Neural progenitor cell (in vitro differentiated cells): ENCODE results near the gene LAPTM4A.

Experiments
- EZH2 ChIP-seq: fragments of 200-600 bp; sonication (generic); IDR thresholded peaks from 2 replicates; pipeline ENCODE4 v1.6.1; 2017; ENCODE audit warnings: antibody characterized with exemption, mild to moderate bottlenecking, moderate library complexity
- EZH2phosphoT487 ChIP-seq: fragments of 200-600 bp; sonication (generic); IDR thresholded peaks from 2 replicates; pipeline ENCODE4 v1.6.1; 2017; ENCODE audit warnings: antibody characterized with exemption
- TF ChIP-seq, protein P1 (sequence below): fragments of 200-600 bp; sonication (generic); IDR thresholded peaks from 2 replicates; pipeline ENCODE4 v1.5.1; 2017; ENCODE audit warnings: antibody characterized with exemption, mild to moderate bottlenecking

GRCh38 chr2:20065885-20066602 lies 14.6 kb upstream of the LAPTM4A start:
- TF ChIP-seq, protein P1, sequence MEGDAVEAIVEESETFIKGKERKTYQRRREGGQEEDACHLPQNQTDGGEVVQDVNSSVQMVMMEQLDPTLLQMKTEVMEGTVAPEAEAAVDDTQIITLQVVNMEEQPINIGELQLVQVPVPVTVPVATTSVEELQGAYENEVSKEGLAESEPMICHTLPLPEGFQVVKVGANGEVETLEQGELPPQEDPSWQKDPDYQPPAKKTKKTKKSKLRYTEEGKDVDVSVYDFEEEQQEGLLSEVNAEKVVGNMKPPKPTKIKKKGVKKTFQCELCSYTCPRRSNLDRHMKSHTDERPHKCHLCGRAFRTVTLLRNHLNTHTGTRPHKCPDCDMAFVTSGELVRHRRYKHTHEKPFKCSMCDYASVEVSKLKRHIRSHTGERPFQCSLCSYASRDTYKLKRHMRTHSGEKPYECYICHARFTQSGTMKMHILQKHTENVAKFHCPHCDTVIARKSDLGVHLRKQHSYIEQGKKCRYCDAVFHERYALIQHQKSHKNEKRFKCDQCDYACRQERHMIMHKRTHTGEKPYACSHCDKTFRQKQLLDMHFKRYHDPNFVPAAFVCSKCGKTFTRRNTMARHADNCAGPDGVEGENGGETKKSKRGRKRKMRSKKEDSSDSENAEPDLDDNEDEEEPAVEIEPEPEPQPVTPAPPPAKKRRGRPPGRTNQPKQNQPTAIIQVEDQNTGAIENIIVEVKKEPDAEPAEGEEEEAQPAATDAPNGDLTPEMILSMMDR = no peak
- TF ChIP-seq EZH2 (no peak), EZH2phosphoT487 (no peak)
